SU-DHL-6 (cell line): ENCODE measurements around the gene UQCRC2.

ENCODE experiments used
- CTCF ChIP-seq: fragments of 200-600 bp; sonication (generic); IDR thresholded peaks from one replicate; pipeline ENCODE4 v1.5.1; 2017; ENCODE audit warnings: antibody characterized with exemption, mild to moderate bottlenecking, low read length, moderate library complexity; ENCODE audit not compliant: insufficient read depth, poor library complexity, severe bottlenecking
- EZH2phosphoT487 ChIP-seq: fragments of 200-600 bp; sonication (generic), shearing (Covaris generic); conservative IDR thresholded peaks from 2 replicates; pipeline ENCODE4 v1.6.1; 2018; ENCODE audit warnings: mild to moderate bottlenecking, antibody characterized with exemption, low read length, moderate library complexity, mixed read lengths

GRCh38 chr16:21989751-21990150, 36.6 kb downstream of the UQCRC2 start:
- TF ChIP-seq CTCF (no peak), EZH2phosphoT487 (no peak)
